Measurements from ENCODE around the gene TMEM167B. TPM values are rescaled to one million over a fixed set of nuclear protein-coding genes. Genes with fewer than 3 reads are reported as not detected.

Gene TMEM167B
- total and polyA plus RNA-seq, 2 of the 8 experiments (the other 6 are each of a cell fraction or from before 2014, with no cell fraction given), result 3.6 to 14.8 TPM

- TF ChIP-seq SP2 (IDR thresholded peaks at IDR 0.05; ENCODE audit: low read length) (peak; percentile 86), CBX8 (IDR thresholded peaks at IDR 0.05; ENCODE audit: borderline replicate concordance, low read depth, low read length) (no peak), CHD7 (IDR thresholded peaks at IDR 0.05; ENCODE audit: insufficient replicate concordance, low read length) (no peak), CTBP2 (IDR thresholded peaks at IDR 0.05; ENCODE audit: borderline replicate concordance, insufficient read depth, insufficient read length, low read length) (no peak), SP4 (IDR thresholded peaks at IDR 0.05; ENCODE audit: low read length) (no peak; the same call in 1 of the 2 replicates), CTCF (IDR thresholded peaks at IDR 0.05; ENCODE audit: control extremely low read depth in 1 of 3, insufficient read depth in 1 of 3, low read depth in 1 of 3, low read length in 3 of 3) (peak; percentile 82 to 92 (median 87)), BRCA1 (IDR thresholded peaks at IDR 0.05; ENCODE audit: low read depth, low read length) (no peak)
Observed at GRCh38 chr1:109099938-109100773, 9.6 kb downstream of the TMEM167B start (continued).

Measured in H1 (cell line).